Measurements from ENCODE around the gene COPS7A.

GRCh38 chr12:6775185-6776174, 51.6 kb downstream of the COPS7A start:
- TF ChIP-seq CTCF (IDR thresholded peaks at IDR 0.05): no peak
- no peak for TF ChIP-seq POLR2AphosphoS5 (IDR thresholded peaks at IDR 0.05)
